ENCODE data around the gene DOLPP1.

GRCh38 chr9:129139233-129139992, 58.5 kb downstream of the DOLPP1 start:
- TF ChIP-seq CTCF (IDR thresholded peaks at IDR 0.05) (peak; percentile 87), SIN3A (IDR thresholded peaks at IDR 0.05; ENCODE audit: borderline replicate concordance, insufficient read depth, low read depth, low read length) (no peak), POLR2AphosphoS5 (IDR thresholded peaks at IDR 0.05; ENCODE audit: low read depth, low read length) (peak; percentile 45)

All from Panc1 (cell line).